Uterus (tissue), 4 donors: Measurements from ENCODE around the gene TRIO. TPM values are rescaled to one million over a fixed set of nuclear protein-coding genes. Genes with fewer than 3 reads are reported as not detected.

Source experiments
- DNase-seq, 2 donors: peaks; one replicate each; pipeline ENCODE4 v3.0.0-alpha.2; 2019 to 2020
- H3K27ac ChIP-seq, 2 donors: fragments of 200-600 bp; sonication (generic); 1 replicate in 1 of 2; 2 replicates in 1 of 2; pipeline ENCODE4 v1.5.1; 2016 to 2018
- H3K27me3 ChIP-seq, 2 donors: fragments of 200-600 bp; sonication (generic); one replicate each; pipeline ENCODE4 v1.5.1; 2018 to 2019; ENCODE audit warnings: control low read depth in 1 of 2
- H3K36me3 ChIP-seq, 2 donors: fragments of 200-600 bp; sonication (generic); one replicate each; pipeline ENCODE4 v1.5.1; 2019; ENCODE audit warnings: control low read depth in 1 of 2
- H3K4me1 ChIP-seq, 2 donors: fragments of 200-600 bp; sonication (generic); one replicate each; pipeline ENCODE4 v1.5.1; 2018 to 2019; ENCODE audit warnings: control low read depth in 1 of 2
- H3K4me3 ChIP-seq, 2 donors: fragments of 200-600 bp; sonication (generic); 1 replicate in 1 of 2; 2 replicates in 1 of 2; pipeline ENCODE4 v1.5.1; 2018 to 2019; ENCODE audit warnings: mild to moderate bottlenecking in 1 of 2
- H3K9me3 ChIP-seq, 2 donors: fragments of 200-600 bp; sonication (generic); one replicate each; pipeline ENCODE4 v1.5.1; 2019; ENCODE audit warnings: control low read depth in 1 of 2
- CTCF ChIP-seq, 4 experiments: fragments of 200-600 bp in 2 of 4; fragments of 450-650 bp in 2 of 4; sonication (generic) in 2 of 4; IDR thresholded peaks; one replicate each; pipeline ENCODE4 v1.5.1; 2016 to 2019; ENCODE audit warnings: antibody characterized with exemption in 4 of 4, mild to moderate bottlenecking in 2 of 4, moderate library complexity in 1 of 4
- POLR2A ChIP-seq, 2 donors: fragments of 450-650 bp; IDR thresholded peaks; one replicate each; pipeline ENCODE4 v1.6.1; 2016; ENCODE audit warnings: antibody characterized with exemption in 2 of 2, mild to moderate bottlenecking in 1 of 2, moderate library complexity in 1 of 2
- intact Hi-C: fragments of 100-400 bp; cut with DNase I; formaldehyde crosslinking; loops from one replicate; pipeline ENCODE4 v1.15.1; 2023; ENCODE audit warnings: low total_unique reads
- total RNA-seq, 4 donors: library from RNA; depleted of rRNA in 3 of 4; stranded (reverse); fragments of >200 nt in 3 of 4; gene quantifications; one replicate each; pipeline versions ENCODE4 v1.1.0 to v1.2.4, GENCODE V29; 2014 to 2023
- donor health status: DM: yes; HTN: yes; CAD: no.

The TRIO gene
- total RNA-seq, 4 donors from 2014 or later = 93.5 to 234 (median 207) TPM

GRCh38 chr5:14506661-14507060, 363.5 kb downstream of the TRIO start:
- H3K9me3 ChIP-seq = no peaks in the 10 kb centered on the region
- no peak for DNase-seq
- TF ChIP-seq POLR2A (IDR thresholded peaks at IDR 0.05) (no peak), CTCF (IDR thresholded peaks at IDR 0.05) (no peak)
- H3K27me3 ChIP-seq = no peaks in the 10 kb centered on the region
- no peaks in the 10 kb centered on the region for H3K4me1 ChIP-seq
- intact Hi-C loops = no loop called here
- no peak overlapping the region for H3K4me3 ChIP-seq
- no peaks in the 10 kb centered on the region for H3K36me3 ChIP-seq
- no peak overlapping the region for H3K27ac ChIP-seq

GRCh38 chr5:14507156-14507941, 364.2 kb downstream of the TRIO start:
- no peaks in the 10 kb centered on the region for H3K27me3 ChIP-seq
- no peaks in the 10 kb centered on the region for H3K36me3 ChIP-seq
- no peaks in the 10 kb centered on the region for H3K4me1 ChIP-seq
- no peak overlapping the region for H3K4me3 ChIP-seq
- H3K9me3 ChIP-seq = no peaks in the 10 kb centered on the region
- H3K27ac ChIP-seq = no peak overlapping the region
- intact Hi-C loops = no loop called here
- TF ChIP-seq CTCF (IDR thresholded peaks at IDR 0.05) (no peak), POLR2A (IDR thresholded peaks at IDR 0.05) (no peak)
- DNase-seq = no peak

GRCh38 chr5:14508046-14508445, 364.9 kb downstream of the TRIO start:
- DNase-seq = no peak
- no peaks in the 10 kb centered on the region for H3K36me3 ChIP-seq
- intact Hi-C loops = no loop called here

GRCh38 chr5:14509556-14509955, 366.4 kb downstream of the TRIO start:
- intact Hi-C loops = no loop called here
- DNase-seq = no peak
- H3K4me3 ChIP-seq = no peak overlapping the region
- no peak for TF ChIP-seq CTCF (IDR thresholded peaks at IDR 0.05)
- no peaks in the 10 kb centered on the region for H3K9me3 ChIP-seq
- H3K27me3 ChIP-seq = no peaks in the 10 kb centered on the region
- H3K36me3 ChIP-seq = no peaks in the 10 kb centered on the region
- H3K27ac ChIP-seq = no peak overlapping the region
- no peaks in the 10 kb centered on the region for H3K4me1 ChIP-seq

More at GRCh38 chr5:14508046-14508445, 364.9 kb downstream of the TRIO start:
- Histone ChIP-seq H3K9me3 (no peaks in the 10 kb centered on the region), H3K4me3 (no peak overlapping the region), H3K27ac (no peak overlapping the region), H3K4me1 (no peaks in the 10 kb centered on the region), H3K27me3 (no peaks in the 10 kb centered on the region)
- TF ChIP-seq CTCF (IDR thresholded peaks at IDR 0.05) (no peak), POLR2A (IDR thresholded peaks at IDR 0.05) (no peak)

GRCh38 chr5:14510156-14510734, 367.1 kb downstream of the TRIO start:
- H3K27me3 ChIP-seq = no peaks in the 10 kb centered on the region
- H3K36me3 ChIP-seq = no peaks in the 10 kb centered on the region
- intact Hi-C loops = no loop called here

More at GRCh38 chr5:14510156-14510734, 367.1 kb downstream of the TRIO start:
- H3K4me1 ChIP-seq = no peaks in the 10 kb centered on the region
- H3K9me3 ChIP-seq = no peaks in the 10 kb centered on the region
- no peak for TF ChIP-seq CTCF (IDR thresholded peaks at IDR 0.05)
- TF ChIP-seq POLR2A (IDR thresholded peaks at IDR 0.05) = no peak
- DNase-seq = no peak
- H3K27ac ChIP-seq = no peak overlapping the region
- H3K4me3 ChIP-seq = no peak overlapping the region
